ENCODE data around the gene HOXB3. TPM values are rescaled to one million over a fixed set of nuclear protein-coding genes. Genes with fewer than 3 reads are reported as not detected.
A peak's percentile ranks its signal among the peaks of the same experiment; 100 is the strongest.

The HOXB3 gene
- total RNA-seq, 1 experiment from 2014 or later, result 151 TPM

DNA sequence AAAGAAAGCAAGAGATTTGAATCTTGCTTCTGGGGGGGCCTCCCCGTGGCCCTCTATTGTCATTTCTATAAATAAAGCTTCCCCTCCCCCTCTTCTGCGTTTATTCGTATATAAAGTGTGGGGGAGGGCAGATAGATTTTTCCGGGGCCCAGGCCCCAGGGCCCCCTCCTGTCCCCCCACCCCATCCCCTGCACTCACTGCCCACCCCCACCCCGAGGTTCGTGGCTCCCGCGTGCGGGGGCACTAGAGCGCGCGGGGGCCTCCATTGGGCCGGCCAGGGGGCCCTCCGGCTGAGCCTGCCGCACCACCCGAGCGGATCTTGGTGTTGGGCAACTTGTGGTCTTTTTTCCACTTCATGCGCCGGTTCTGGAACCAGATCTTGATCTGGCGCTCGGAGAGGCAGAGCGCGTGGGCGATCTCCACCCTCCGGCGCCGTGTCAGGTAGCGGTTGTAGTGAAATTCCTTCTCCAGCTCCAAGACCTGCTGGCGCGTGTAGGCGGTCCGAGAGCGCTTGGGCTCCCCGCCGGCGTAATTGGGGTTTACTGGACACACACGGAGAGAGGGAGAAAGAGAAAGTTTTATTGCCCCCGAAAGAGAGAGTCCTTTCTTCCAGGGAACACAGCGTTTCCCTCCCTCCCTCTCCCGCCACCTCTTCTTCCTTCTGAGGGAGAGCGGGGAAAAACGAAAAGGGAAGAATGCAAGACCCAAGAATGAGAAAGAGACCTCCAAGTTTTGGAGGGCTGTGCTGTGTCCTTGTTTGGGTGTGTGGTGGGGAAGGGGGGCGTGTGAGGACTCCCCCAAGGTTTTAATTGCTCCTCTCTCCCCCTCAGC, 13.3 kb downstream of the HOXB3 start:
- H3K27me3 Mint-ChIP-seq (ENCODE audit: unreplicated experiment), result peaks cover 20% of the 10 kb centered on the region
- BruUV-seq (replicated peaks), result no TSS peak
- peaks cover 100% of the 10 kb centered on the region for H3K36me3 Mint-ChIP-seq (ENCODE audit: insufficient read depth, unreplicated experiment)
- intact Hi-C loops (cut with micrococcal nuclease; ENCODE audit: unreplicated experiment), result loop anchor here (5.0 kb wide), 2 partner anchors 34 to 284 kb away; no protein-coding TSS in a partner anchor
- TF ChIP-seq CTCF (IDR thresholded peaks at IDR 0.05; ENCODE audit: unreplicated experiment), result no peak
- CTCF ChIA-PET, result interaction anchor here (0.6 kb wide), 1 partner anchor 260 kb away, joined by 5 read pairs; no protein-coding TSS in a partner anchor
- H3K9me3 Mint-ChIP-seq (ENCODE audit: low read depth, unreplicated experiment), result no peaks in the 10 kb centered on the region
- no peak for DNase-seq
- peak overlapping the region; percentile 69 for H3K27ac Mint-ChIP-seq (ENCODE audit: unreplicated experiment)
- H3K4me1 Mint-ChIP-seq (ENCODE audit: low read depth, unreplicated experiment), result peaks cover 54% of the 10 kb centered on the region
- H3K4me3 Mint-ChIP-seq (ENCODE audit: low read depth, unreplicated experiment), result no peak overlapping the region

- H3K9me3 Mint-ChIP-seq (ENCODE audit: low read depth, unreplicated experiment), result no peaks in the 10 kb centered on the region
- no peak for DNase-seq
- no peak overlapping the region for H3K4me3 Mint-ChIP-seq (ENCODE audit: low read depth, unreplicated experiment)
- peak overlapping the region; percentile 66 for H3K27ac Mint-ChIP-seq (ENCODE audit: unreplicated experiment)
- CTCF ChIA-PET, result no interaction called here
- intact Hi-C loops (cut with micrococcal nuclease; ENCODE audit: unreplicated experiment), result loop anchor here (5.0 kb wide), 2 partner anchors 34 to 284 kb away; no protein-coding TSS in a partner anchor
- TF ChIP-seq CTCF (IDR thresholded peaks at IDR 0.05; ENCODE audit: unreplicated experiment), result no peak
- peaks cover 20% of the 10 kb centered on the region for H3K27me3 Mint-ChIP-seq (ENCODE audit: unreplicated experiment)
- H3K36me3 Mint-ChIP-seq (ENCODE audit: insufficient read depth, unreplicated experiment), result peaks cover 100% of the 10 kb centered on the region
- no TSS peak for BruUV-seq (replicated peaks)
- peaks cover 59% of the 10 kb centered on the region for H3K4me1 Mint-ChIP-seq (ENCODE audit: low read depth, unreplicated experiment)
Measured at GRCh38 chr17:48575673-48576478, 14.2 kb downstream of the HOXB3 start.

DNA sequence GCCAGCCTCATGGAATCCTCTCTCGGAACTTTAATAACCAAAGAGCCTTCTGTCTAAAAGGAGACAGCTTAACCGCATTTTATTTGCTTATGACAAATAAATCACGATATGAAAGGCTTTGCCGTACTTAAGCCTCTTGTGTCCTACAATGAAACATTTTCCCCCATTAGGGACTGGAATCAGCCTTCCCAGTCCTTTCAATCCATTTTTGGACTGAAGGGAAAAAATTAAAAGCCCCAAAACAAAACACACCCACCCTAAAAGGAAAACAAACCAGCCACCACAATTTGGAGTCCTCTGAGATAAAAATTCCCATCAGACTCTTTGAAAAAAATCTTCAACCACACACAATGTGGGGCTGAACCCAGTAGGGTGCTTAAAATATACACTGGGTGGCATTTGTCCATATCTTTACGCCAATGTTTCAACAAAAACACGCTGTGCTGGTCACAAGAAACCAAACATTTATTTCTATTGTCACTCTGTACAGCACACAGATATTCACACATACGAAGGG, 14.9 kb downstream of the HOXB3 start:
- H3K4me1 Mint-ChIP-seq (ENCODE audit: low read depth, unreplicated experiment), result peaks cover 56% of the 10 kb centered on the region
- peak overlapping the region; percentile 66 for H3K27ac Mint-ChIP-seq (ENCODE audit: unreplicated experiment)
- peaks cover 20% of the 10 kb centered on the region for H3K27me3 Mint-ChIP-seq (ENCODE audit: unreplicated experiment)
- no peaks in the 10 kb centered on the region for H3K9me3 Mint-ChIP-seq (ENCODE audit: low read depth, unreplicated experiment)
- CTCF ChIA-PET, result interaction anchor here (1.2 kb wide), 1 partner anchor 223 kb away, joined by 3 read pairs; no protein-coding TSS in a partner anchor
- intact Hi-C loops (cut with micrococcal nuclease; ENCODE audit: unreplicated experiment), result loop anchor here (5.0 kb wide), 2 partner anchors 33 to 283 kb away; no protein-coding TSS in a partner anchor
- peaks cover 100% of the 10 kb centered on the region for H3K36me3 Mint-ChIP-seq (ENCODE audit: insufficient read depth, unreplicated experiment)
- DNase-seq, result no peak
- no TSS peak for BruUV-seq (replicated peaks)
- no peak for TF ChIP-seq CTCF (IDR thresholded peaks at IDR 0.05; ENCODE audit: unreplicated experiment)
- no peak overlapping the region for H3K4me3 Mint-ChIP-seq (ENCODE audit: low read depth, unreplicated experiment)

- no peak for DNase-seq
- peak overlapping the region; percentile 66 for H3K27ac Mint-ChIP-seq (ENCODE audit: unreplicated experiment)
- no peak for TF ChIP-seq CTCF (IDR thresholded peaks at IDR 0.05; ENCODE audit: unreplicated experiment)
- intact Hi-C loops (cut with micrococcal nuclease; ENCODE audit: unreplicated experiment), result loop anchor here (5.0 kb wide), 2 partner anchors 32 to 282 kb away; no protein-coding TSS in a partner anchor
- H3K9me3 Mint-ChIP-seq (ENCODE audit: low read depth, unreplicated experiment), result no peaks in the 10 kb centered on the region
- H3K36me3 Mint-ChIP-seq (ENCODE audit: insufficient read depth, unreplicated experiment), result peaks cover 99% of the 10 kb centered on the region
- no TSS peak for BruUV-seq (replicated peaks)
- CTCF ChIA-PET, result interaction anchor here (1.2 kb wide), 1 partner anchor 222 kb away, joined by 3 read pairs; no protein-coding TSS in a partner anchor
- peaks cover 15% of the 10 kb centered on the region for H3K27me3 Mint-ChIP-seq (ENCODE audit: unreplicated experiment)
- H3K4me1 Mint-ChIP-seq (ENCODE audit: low read depth, unreplicated experiment), result peaks cover 51% of the 10 kb centered on the region
- no peak overlapping the region for H3K4me3 Mint-ChIP-seq (ENCODE audit: low read depth, unreplicated experiment)
Measured at GRCh38 chr17:48574505-48575065, 15.5 kb downstream of the HOXB3 start.

Data from Calu3 (cell line).